HG03439 (cell line): ENCODE measurements around the gene ABHD3.
A peak's percentile ranks its signal among the peaks of the same experiment; 100 is the strongest.
"Not testable (repeated sequence)": the region's sequence is repeated elsewhere in the genome, so short reads cannot be mapped to it uniquely, and the experiment has no call there.

Source experiments
- ATAC-seq: cut with Tn5 transposase; IDR thresholded peaks from one replicate; pipeline ENCODE4 v1.9.1; 2021; ENCODE audit warnings: mild to moderate bottlenecking, moderate library complexity; ENCODE audit not compliant: unreplicated experiment

Gene ABHD3

GRCh38 chr18:21653361-21653760, 51.2 kb downstream of the ABHD3 start:
- no peak for ATAC-seq

GRCh38 chr18:21652073-21652472, 52.5 kb downstream of the ABHD3 start:
- no peak for ATAC-seq

DNA sequence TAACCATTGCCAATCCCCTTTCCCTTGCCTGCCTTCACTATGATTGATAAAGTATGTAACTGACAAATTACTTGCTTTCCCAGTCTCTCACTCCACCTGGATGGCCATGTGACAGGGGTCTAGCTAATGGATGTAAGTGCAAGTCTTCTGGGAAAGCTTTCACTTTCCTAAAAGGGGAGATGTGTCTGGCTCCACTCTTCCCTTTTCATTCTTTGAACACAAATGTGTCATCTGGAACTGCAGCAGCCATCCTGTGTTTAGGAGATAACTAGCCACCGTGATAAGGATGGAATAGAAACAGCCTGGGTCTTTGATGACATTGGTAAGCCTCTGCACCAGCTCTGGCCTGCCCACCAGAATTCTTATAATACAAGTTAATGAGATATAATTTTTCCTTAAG, 54.3 kb downstream of the ABHD3 start:
- ATAC-seq, result no peak

DNA sequence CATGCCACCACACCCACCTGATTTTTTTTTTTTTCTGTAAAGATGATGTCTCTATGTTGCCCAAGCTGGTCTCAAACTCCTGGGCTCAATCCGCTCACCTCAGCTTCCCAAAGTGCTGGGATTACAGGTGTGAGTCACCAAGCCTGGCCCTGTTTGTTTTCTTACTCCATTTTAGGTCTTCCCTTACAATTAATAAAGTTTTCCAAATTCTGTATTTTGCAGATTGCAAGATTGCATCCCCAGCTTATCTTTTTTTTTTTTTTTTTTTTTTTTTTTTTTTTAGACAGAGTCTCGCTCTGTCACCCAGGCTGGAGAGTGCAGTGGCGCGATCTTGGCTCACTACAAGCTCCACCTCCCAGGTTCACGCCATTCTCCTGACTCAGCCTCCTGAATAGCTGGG, 64.2 kb downstream of the ABHD3 start:
- ATAC-seq, result not testable (repeated sequence)

DNA sequence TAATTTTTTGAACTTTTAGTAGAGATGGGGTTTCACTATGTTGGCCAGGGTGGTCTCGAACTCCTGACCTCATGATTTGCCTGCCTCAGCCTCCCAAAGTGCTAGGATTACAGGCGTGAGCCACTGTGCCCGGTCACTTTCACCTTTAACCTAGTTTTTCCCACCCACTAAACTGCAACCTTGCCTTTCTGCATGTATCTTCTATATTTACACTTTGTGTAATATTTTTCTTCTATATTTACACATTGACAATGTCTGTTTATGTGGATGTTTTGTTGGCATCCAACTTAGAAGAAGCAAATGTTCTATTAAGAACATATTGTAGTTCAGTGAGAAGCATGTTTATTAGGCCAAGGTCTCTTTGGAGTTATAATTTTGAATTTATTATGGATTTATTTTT, 65.8 kb downstream of the ABHD3 start:
- no peak for ATAC-seq

GRCh38 chr18:21636769-21637168, 67.8 kb downstream of the ABHD3 start:
- no peak for ATAC-seq

- ATAC-seq, result no peak
Observed at GRCh38 chr18:21634588-21635199, 69.9 kb downstream of the ABHD3 start.

GRCh38 chr18:21632393-21632792, 72.2 kb downstream of the ABHD3 start:
- no peak for ATAC-seq

DNA sequence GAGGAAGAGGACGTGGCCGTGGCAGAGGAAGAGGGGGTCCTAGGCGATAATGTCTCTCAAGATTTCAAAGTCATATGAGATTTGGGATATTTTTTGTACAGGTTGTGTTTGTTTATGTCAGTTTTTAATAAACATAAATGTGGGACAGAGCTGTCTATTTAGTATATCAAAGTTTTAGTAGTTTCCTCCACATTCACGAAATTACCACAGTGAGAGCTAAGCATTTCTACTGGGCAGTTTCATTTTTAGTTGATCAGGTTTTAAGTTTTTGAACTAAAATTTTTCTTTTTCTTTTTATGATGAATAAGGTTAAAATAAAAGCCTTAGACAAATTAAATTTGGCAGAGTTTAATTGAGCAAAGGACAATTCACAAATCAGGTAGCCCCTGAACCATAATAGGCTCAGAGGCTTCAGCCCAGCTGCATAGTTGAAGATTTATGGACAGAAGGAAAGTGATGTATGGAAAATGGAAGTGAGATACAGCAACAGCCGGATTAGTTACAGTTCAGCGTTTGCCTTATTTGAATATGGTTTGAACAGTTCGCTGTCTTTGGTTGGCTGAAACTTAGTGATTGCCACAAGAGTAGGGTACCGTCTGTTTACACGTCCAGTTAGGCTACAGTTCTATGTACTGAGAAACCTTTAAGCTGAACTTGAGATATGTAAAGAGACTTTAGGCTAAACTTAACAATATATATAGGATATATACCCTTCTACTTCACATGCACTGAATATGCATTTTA, 75.3 kb downstream of the ABHD3 start:
- ATAC-seq, result peak; percentile 92

DNA sequence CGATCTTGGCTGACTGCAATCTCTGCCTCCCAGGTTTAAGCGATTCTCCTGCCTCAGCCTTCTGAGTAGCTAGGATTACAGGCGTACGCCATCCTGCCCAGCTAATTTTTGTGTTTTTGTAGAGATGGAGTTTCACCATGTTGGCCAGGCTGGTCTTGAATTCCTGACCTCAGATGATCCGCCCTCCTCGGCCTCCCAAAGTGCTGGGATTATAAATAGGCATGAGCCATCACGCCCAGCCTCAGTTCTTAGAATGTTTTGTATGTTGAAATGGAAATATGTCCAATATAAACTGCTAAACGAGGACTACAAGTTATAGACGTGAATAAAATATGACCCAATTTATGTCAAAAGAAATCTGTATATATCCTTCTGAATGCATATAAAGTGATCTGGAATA, 82.9 kb downstream of the ABHD3 start:
- ATAC-seq, result not testable (repeated sequence)

- ATAC-seq, result peak; percentile 97
Observed at GRCh38 chr18:21612125-21613039, 92.2 kb downstream of the ABHD3 start, which contains the start of gene SNRPD1. Gene SNRPD1, plus strand, starts transcription at chr18:21612314. Its CDS starts 116 bp downstream, at chr18:21612430.

DNA sequence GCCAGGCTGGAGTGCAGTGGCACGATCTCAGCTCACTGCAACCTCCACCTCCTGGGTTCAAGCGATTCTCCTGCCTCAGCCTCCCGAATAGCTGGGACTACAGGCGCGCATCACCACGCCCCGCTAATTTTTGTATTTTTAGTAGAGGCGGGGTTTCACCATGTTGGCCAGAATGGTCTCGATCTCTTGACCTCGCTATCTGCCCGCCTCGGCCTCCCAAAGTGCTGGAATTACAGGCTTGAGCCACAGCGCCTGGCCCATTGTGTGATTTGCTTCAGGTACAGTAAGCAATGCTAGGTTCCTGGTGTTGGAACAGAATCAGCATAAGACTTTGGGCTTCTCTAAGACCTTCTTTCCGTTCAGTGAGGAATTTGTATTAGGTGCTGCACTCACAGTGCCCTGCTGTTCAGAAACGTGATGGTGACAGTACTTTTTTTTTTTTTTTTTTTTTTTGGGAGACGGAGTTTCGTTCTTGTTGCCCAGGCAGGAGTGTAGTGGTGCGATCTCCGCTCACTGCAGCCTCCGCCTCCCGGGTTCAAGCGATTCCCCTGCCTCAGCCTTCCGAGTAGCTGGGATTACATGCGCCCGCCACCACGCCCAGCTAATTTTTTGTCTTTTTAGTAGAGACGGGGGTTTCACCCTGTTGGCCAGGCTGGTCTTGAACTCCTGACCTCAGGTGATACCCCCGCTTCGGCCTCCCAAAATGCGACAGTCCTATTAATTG, 93.0 kb downstream of the ABHD3 start:
- ATAC-seq, result not testable (repeated sequence)

DNA sequence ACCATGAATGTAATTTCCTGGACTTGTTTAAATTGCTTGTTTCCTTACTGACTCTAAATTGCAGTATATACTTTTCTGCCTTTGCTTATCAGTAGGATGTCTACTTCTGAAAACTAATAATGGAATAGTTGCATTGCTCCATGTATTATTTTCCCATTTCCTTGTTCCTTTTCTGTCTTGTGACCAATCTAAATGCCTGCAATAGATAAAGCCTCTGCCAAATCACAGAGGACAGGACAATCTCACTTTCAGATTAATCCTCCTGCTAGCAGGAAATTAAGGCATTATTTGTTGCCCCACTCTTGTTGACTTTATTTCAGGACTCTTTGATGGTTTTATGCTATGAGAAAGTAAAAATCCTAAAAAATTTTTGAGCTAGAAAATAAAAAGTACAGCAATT, 99.4 kb downstream of the ABHD3 start:
- no peak for ATAC-seq

GRCh38 chr18:21604671-21605070, 99.9 kb downstream of the ABHD3 start:
- no peak for ATAC-seq

- ATAC-seq, result no peak
Observed at GRCh38 chr18:21602299-21602587, 102.3 kb downstream of the ABHD3 start.
